HEK293 (cell line): ENCODE data around the gene IQSEC1.

Experiments
- CTCF ChIA-PET: fragments of 350-600 bp; formaldehyde crosslinking; extraction: SDS; loops from one replicate; lab custom pipeline; 2021; ENCODE audit warnings: antibody characterized with exemption; lab: Yijun Ruan, JAX
- POLR2A ChIA-PET: fragments of 300-600 bp; formaldehyde crosslinking; extraction: SDS; loops from one replicate; lab custom pipeline; 2020; ENCODE audit warnings: antibody characterized with exemption, inconsistent platforms; lab: Yijun Ruan, JAX
- H3K27ac ChIP-seq: fragments of 200-500 bp; sonication (Bioruptor generic); 2 replicates; pipeline ENCODE4 v1.5.1; 2014; ENCODE audit warnings: low read depth, low read length, control low read depth, inconsistent platforms; ENCODE audit errors: extremely low read depth
- H3K36me3 ChIP-seq, 2 experiments: fragments of 200-500 bp in 1 of 2; sonication (Bioruptor generic) in 1 of 2; 1 replicate in 1 of 2; 2 replicates in 1 of 2; pipeline ENCODE4 v1.5.1; 2014 to 2017; ENCODE audit warnings: inconsistent platforms in 2 of 2, low read length in 2 of 2; ENCODE audit not compliant: control insufficient read depth in 2 of 2, insufficient read depth in 1 of 2
- H3K4me1 ChIP-seq: fragments of 200-500 bp; sonication (Bioruptor generic); 2 replicates; pipeline ENCODE4 v1.5.1; 2014; ENCODE audit warnings: mild to moderate bottlenecking, low read length, inconsistent platforms; ENCODE audit not compliant: control insufficient read depth, insufficient read depth
- H3K4me3 ChIP-seq: 2 replicates; pipeline ENCODE4 v1.5.1; 2011; ENCODE audit warnings: low read depth, mild to moderate bottlenecking, control low read depth, low read length, moderate library complexity
- H3K9me3 ChIP-seq: fragments of 200-500 bp; sonication (Bioruptor generic); 2 replicates; pipeline ENCODE4 v1.5.1; 2014; ENCODE audit warnings: low read depth, low read length, inconsistent platforms; ENCODE audit not compliant: control insufficient read depth, insufficient read depth
- GLIS2 ChIP-seq: fragments of 450-650 bp; formaldehyde crosslinking; IDR thresholded peaks from 2 replicates; pipeline ENCODE4 v1.5.1; 2016; ENCODE audit warnings: missing biosample characterization, missing genetic modification characterization
- PRDM10 ChIP-seq: fragments of 450-650 bp; formaldehyde crosslinking; IDR thresholded peaks from 2 replicates; pipeline ENCODE4 v1.5.1; 2016; ENCODE audit warnings: missing biosample characterization, missing genetic modification characterization
- ZBTB1 ChIP-seq: fragments of 450-650 bp; formaldehyde crosslinking; IDR thresholded peaks from 2 replicates; pipeline ENCODE4 v1.5.1; 2016; ENCODE audit warnings: missing biosample characterization, missing genetic modification characterization
- ZBTB48 ChIP-seq: fragments of 450-650 bp; formaldehyde crosslinking; IDR thresholded peaks from 2 replicates; pipeline ENCODE4 v1.5.1; 2016; ENCODE audit warnings: missing biosample characterization, missing genetic modification characterization
- ZBTB7A ChIP-seq: fragments of 450-650 bp; formaldehyde crosslinking; IDR thresholded peaks from 2 replicates; pipeline ENCODE4 v1.5.1; 2016; ENCODE audit warnings: low read depth, missing biosample characterization, missing genetic modification characterization
- ZNF169 ChIP-seq: fragments of 450-650 bp; formaldehyde crosslinking; IDR thresholded peaks from 2 replicates; pipeline ENCODE4 v1.5.1; 2016; ENCODE audit warnings: missing biosample characterization, missing genetic modification characterization
- ZNF214 ChIP-seq: fragments of 450-650 bp; formaldehyde crosslinking; IDR thresholded peaks from 2 replicates; pipeline ENCODE4 v1.5.1; 2017; ENCODE audit warnings: missing biosample characterization, mild to moderate bottlenecking, missing genetic modification characterization, borderline replicate concordance
- ZNF221 ChIP-seq: fragments of 450-650 bp; formaldehyde crosslinking; IDR thresholded peaks from 2 replicates; pipeline ENCODE4 v1.5.1; 2017; ENCODE audit warnings: missing biosample characterization, missing genetic modification characterization, borderline replicate concordance
- ZNF24 ChIP-seq: fragments of 450-650 bp; formaldehyde crosslinking; IDR thresholded peaks from 2 replicates; pipeline ENCODE4 v1.5.1; 2016; ENCODE audit warnings: missing biosample characterization, missing genetic modification characterization
- ZNF280C ChIP-seq: fragments of 450-650 bp; formaldehyde crosslinking; IDR thresholded peaks from 2 replicates; pipeline ENCODE4 v1.5.1; 2016; ENCODE audit warnings: missing biosample characterization, missing genetic modification characterization
- ZNF513 ChIP-seq: fragments of 450-650 bp; IDR thresholded peaks from 2 replicates; pipeline ENCODE4 v1.5.1; 2018; ENCODE audit warnings: missing biosample characterization, missing genetic modification characterization
- ZNF529 ChIP-seq: fragments of 450-650 bp; formaldehyde crosslinking; IDR thresholded peaks from 2 replicates; pipeline ENCODE4 v1.5.1; 2017; ENCODE audit warnings: missing genetic modification characterization, missing biosample characterization; ENCODE audit not compliant: insufficient replicate concordance
- ZNF610 ChIP-seq: fragments of 450-650 bp; formaldehyde crosslinking; IDR thresholded peaks from 2 replicates; pipeline ENCODE4 v1.5.1; 2016; ENCODE audit warnings: missing biosample characterization, missing genetic modification characterization, borderline replicate concordance
- ZNF621 ChIP-seq: fragments of 450-650 bp; formaldehyde crosslinking; IDR thresholded peaks from 2 replicates; pipeline ENCODE4 v1.5.1; 2017; ENCODE audit warnings: missing biosample characterization, missing genetic modification characterization
- ZNF623 ChIP-seq: fragments of 450-650 bp; formaldehyde crosslinking; IDR thresholded peaks from 2 replicates; pipeline ENCODE4 v1.5.1; 2016; ENCODE audit warnings: missing biosample characterization, missing genetic modification characterization
- ZNF692 ChIP-seq: fragments of 450-650 bp; formaldehyde crosslinking; IDR thresholded peaks from 2 replicates; pipeline ENCODE4 v1.5.1; 2016; ENCODE audit warnings: missing biosample characterization, missing genetic modification characterization
- ZNF701 ChIP-seq: fragments of 450-650 bp; formaldehyde crosslinking; IDR thresholded peaks from 2 replicates; pipeline ENCODE4 v1.5.1; 2016; ENCODE audit warnings: missing biosample characterization, missing genetic modification characterization
- ZNF76 ChIP-seq: fragments of 450-650 bp; formaldehyde crosslinking; IDR thresholded peaks from 2 replicates; pipeline ENCODE4; 2016; ENCODE audit warnings: low read depth, missing biosample characterization, missing genetic modification characterization, borderline replicate concordance
- ZNF777 ChIP-seq: fragments of 450-650 bp; formaldehyde crosslinking; IDR thresholded peaks from 2 replicates; pipeline ENCODE4 v1.5.1; 2017; ENCODE audit warnings: missing biosample characterization, missing genetic modification characterization, borderline replicate concordance

IQSEC1 gene

GRCh38 chr3:12960497-12960896 lies 112.7 kb downstream of the IQSEC1 start (continued):
- no peak for TF ChIP-seq ZNF513

- TF ChIP-seq ZNF692 (tag by site-specific recombination) (no peak), ZNF221 (tag by site-specific recombination) (no peak), ZNF701 (no peak), GLIS2 (tag by site-specific recombination) (no peak), ZNF169 (no peak), PRDM10 (tag by site-specific recombination) (no peak), ZNF529 (tag by site-specific recombination) (no peak), ZNF24 (tag by site-specific recombination) (no peak), ZNF777 (tag by site-specific recombination) (no peak), ZNF76 (tag by site-specific recombination) (no peak), ZBTB48 (tag by site-specific recombination) (no peak), ZNF621 (tag by site-specific recombination) (no peak), ZNF280C (tag by site-specific recombination) (no peak), ZBTB1 (tag by site-specific recombination) (no peak), ZNF610 (tag by site-specific recombination) (no peak), ZNF623 (tag by site-specific recombination) (no peak), ZNF214 (tag by site-specific recombination) (no peak), ZBTB7A (tag by site-specific recombination) (no peak)
- ChIA-PET POLR2A (no interaction called here), CTCF (no interaction called here)
- H3K36me3 ChIP-seq, result peaks cover 0 to 12% of the 10 kb centered on the region in 2 experiments; a peak in 1 of 3 replicates
- H3K4me1 ChIP-seq, result peaks cover 4% of the 10 kb centered on the region; the same call in 1 of the 2 replicates
- no peak overlapping the region for H3K4me3 ChIP-seq
- no peaks in the 10 kb centered on the region for H3K9me3 ChIP-seq
- no peak overlapping the region for H3K27ac ChIP-seq
These were observed 113.3 kb downstream of the IQSEC1 start for GRCh38 chr3:12959838-12960378.
